Sigmoid colon (tissue), 7 donors: ENCODE data around the gene RAB15. TPM values are rescaled to one million over a fixed set of nuclear protein-coding genes. Genes with fewer than 3 reads are reported as not detected.
A peak's percentile ranks its signal among the peaks of the same experiment; 100 is the strongest.

Source experiments
- DNase-seq: peaks from one replicate; pipeline ENCODE4 v3.0.0-alpha.2; 2019
- H3K27ac ChIP-seq, 4 donors: fragments of 200-600 bp; sonication (generic); one replicate each; pipeline ENCODE4 v1.5.1; 2016 to 2019; ENCODE audit warnings: mild to moderate bottlenecking in 1 of 4
- H3K27me3 ChIP-seq, 3 donors: fragments of 200-600 bp; sonication (generic); one replicate each; pipeline ENCODE4 v1.5.1; 2019; ENCODE audit warnings: mild to moderate bottlenecking in 1 of 3
- H3K36me3 ChIP-seq, 4 donors: fragments of 200-600 bp; sonication (generic); one replicate each; pipeline ENCODE4 v1.5.1; 2016 to 2019
- H3K4me1 ChIP-seq, 4 donors: fragments of 200-600 bp; sonication (generic); one replicate each; pipeline ENCODE4 v1.5.1; 2017 to 2019
- H3K4me3 ChIP-seq, 4 donors: fragments of 200-600 bp; sonication (generic); one replicate each; pipeline ENCODE4 v1.5.1; 2017 to 2019; ENCODE audit warnings: mild to moderate bottlenecking in 2 of 4, moderate library complexity in 1 of 4
- H3K9me3 ChIP-seq, 4 donors: fragments of 200-600 bp in 3 of 4; sonication (generic) in 3 of 4; one replicate each; pipeline versions ENCODE4 v1.5.1 to v1.6.1; 2013 to 2019
- CTCF ChIP-seq, 4 experiments: fragments of 450-650 bp in 3 of 4; fragments of 200-600 bp in 1 of 4; IDR thresholded peaks; one replicate each; pipeline ENCODE4 v1.5.1; 2016 to 2019; ENCODE audit warnings: antibody characterized with exemption in 4 of 4, mild to moderate bottlenecking in 3 of 4, moderate library complexity in 2 of 4
- EP300 ChIP-seq, 4 donors: sonication (generic); formaldehyde crosslinking; IDR thresholded peaks; one replicate each; pipeline ENCODE4 v1.6.1; 2017; ENCODE audit warnings: antibody characterized with exemption in 4 of 4
- POLR2A ChIP-seq, 2 donors: fragments of 450-650 bp; IDR thresholded peaks; one replicate each; pipeline ENCODE4 v1.6.1; 2016; ENCODE audit warnings: antibody characterized with exemption in 2 of 2, mild to moderate bottlenecking in 2 of 2, moderate library complexity in 2 of 2
- POLR2AphosphoS5 ChIP-seq, 4 donors: sonication (generic); formaldehyde crosslinking; IDR thresholded peaks; one replicate each; pipeline ENCODE4 v1.6.1; 2017; ENCODE audit warnings: antibody characterized with exemption in 4 of 4
- WGBS, 2 donors: extraction: QIAGEN DNeasy Blood & Tissue Kit; methylation state at CpG; one replicate each; pipeline ENCODE4 v1.1.7; 2013; 5-methylcytosine and 5-hydroxymethylcytosine counted together
- intact Hi-C: fragments of 100-400 bp; cut with DNase I; formaldehyde crosslinking; loops from one replicate; pipeline ENCODE4 v1.15.1; 2023
- polyA plus RNA-seq, 3 donors: library from polyadenylated mRNA; stranded (reverse); fragments of 200-250 nt; gene quantifications; one replicate each; pipeline ENCODE4 v1.2.3, GENCODE V29; 2013
- total RNA-seq, 4 donors: library from RNA; depleted of rRNA; stranded (reverse); fragments of >200 nt; gene quantifications; one replicate each; pipeline ENCODE4 v1.1.0, GENCODE V29; 2016
- donor health status: healthy with polysubstance abuse.
- donor health status: Bipolar disorder and iron deficiency.
- donor health status: healthy.

RAB15 gene
- total and polyA plus RNA-seq, 7 donors, result 1.8 to 31.8 (median 11.6) TPM

- 95 to 98% methylated on average over 6 of the region's 6 CpGs for WGBS, 2 donors
- DNase-seq, result peak; percentile 42
- Histone ChIP-seq H3K27ac (no peak overlapping the region), H3K4me3 (no peak overlapping the region), H3K36me3 (no peaks in the 10 kb centered on the region), H3K9me3 (no peaks in the 10 kb centered on the region), H3K4me1 (peaks cover 0 to 11% (median 0%) of the 10 kb centered on the region in 4 donors), H3K27me3 (no peaks in the 10 kb centered on the region)
- TF ChIP-seq EP300 (IDR thresholded peaks at IDR 0.05) (no peak), POLR2AphosphoS5 (IDR thresholded peaks at IDR 0.05) (no peak), POLR2A (IDR thresholded peaks at IDR 0.05) (no peak)
- intact Hi-C loops, result no loop called here
These were observed 18.5 kb downstream of the RAB15 start for GRCh38 chr14:64953661-64954060.

- intact Hi-C loops, result no loop called here
- no peak overlapping the region for H3K4me3 ChIP-seq
- H3K27ac ChIP-seq, result no peak overlapping the region
- H3K36me3 ChIP-seq, result peaks cover 0 to 2% (median 0%) of the 10 kb centered on the region in 4 donors
- H3K27me3 ChIP-seq, result no peaks in the 10 kb centered on the region
- no peaks in the 10 kb centered on the region for H3K9me3 ChIP-seq
- peak; percentile 43 for DNase-seq
- peaks cover 0 to 11% (median 0%) of the 10 kb centered on the region in 4 donors for H3K4me1 ChIP-seq
- no peak for TF ChIP-seq POLR2A (IDR thresholded peaks at IDR 0.05)
- TF ChIP-seq CTCF (IDR thresholded peaks at IDR 0.05), result no peak
- no peak for TF ChIP-seq POLR2AphosphoS5 (IDR thresholded peaks at IDR 0.05)
- no peak for TF ChIP-seq EP300 (IDR thresholded peaks at IDR 0.05)
- WGBS, 2 donors, result 94 to 95% methylated on average over 8 of the region's 8 CpGs
These were observed 18.9 kb downstream of the RAB15 start for GRCh38 chr14:64953310-64953654.

GRCh38 chr14:64952598-64953309 is 19.4 kb downstream of the RAB15 start:
- Histone ChIP-seq H3K27ac (no peak overlapping the region), H3K4me1 (peaks cover 0 to 11% (median 0%) of the 10 kb centered on the region in 4 donors), H3K36me3 (peaks cover 0 to 7% (median 0%) of the 10 kb centered on the region in 4 donors), H3K27me3 (no peaks in the 10 kb centered on the region), H3K9me3 (no peaks in the 10 kb centered on the region), H3K4me3 (no peak overlapping the region)
- peak; percentile 4 for DNase-seq
- 66 to 90% methylated on average over 7 of the region's 7 CpGs for WGBS, 2 donors
- intact Hi-C loops, result no loop called here
- TF ChIP-seq CTCF (IDR thresholded peaks at IDR 0.05), result no peak
- TF ChIP-seq EP300 (IDR thresholded peaks at IDR 0.05), result no peak
- no peak for TF ChIP-seq POLR2A (IDR thresholded peaks at IDR 0.05)
- TF ChIP-seq POLR2AphosphoS5 (IDR thresholded peaks at IDR 0.05), result no peak

- Histone ChIP-seq H3K4me3 (no peak overlapping the region), H3K27me3 (no peaks in the 10 kb centered on the region), H3K27ac (no peak overlapping the region), H3K36me3 (peaks cover 0 to 10% (median 0%) of the 10 kb centered on the region in 4 donors), H3K9me3 (no peaks in the 10 kb centered on the region), H3K4me1 (peaks cover 0 to 11% (median 0%) of the 10 kb centered on the region in 4 donors)
- no peak for TF ChIP-seq CTCF (IDR thresholded peaks at IDR 0.05)
- no peak for TF ChIP-seq POLR2A (IDR thresholded peaks at IDR 0.05)
- TF ChIP-seq POLR2AphosphoS5 (IDR thresholded peaks at IDR 0.05), result no peak
- no peak for TF ChIP-seq EP300 (IDR thresholded peaks at IDR 0.05)
- intact Hi-C loops, result no loop called here
- DNase-seq, result peak; percentile 12
These were observed 20.4 kb downstream of the RAB15 start for GRCh38 chr14:64951724-64952123.

GRCh38 chr14:64951291-64951690 is 20.8 kb downstream of the RAB15 start:
- intact Hi-C loops, result no loop called here
- TF ChIP-seq POLR2AphosphoS5 (IDR thresholded peaks at IDR 0.05) (no peak), CTCF (IDR thresholded peaks at IDR 0.05) (no peak), POLR2A (IDR thresholded peaks at IDR 0.05) (no peak), EP300 (IDR thresholded peaks at IDR 0.05) (no peak)
- DNase-seq, result no peak

More at GRCh38 chr14:64951291-64951690, 20.8 kb downstream of the RAB15 start:
- Histone ChIP-seq H3K36me3 (peaks cover 0 to 10% (median 0%) of the 10 kb centered on the region in 4 donors), H3K27ac (no peak overlapping the region), H3K4me3 (no peak overlapping the region), H3K4me1 (peaks cover 0 to 11% (median 0%) of the 10 kb centered on the region in 4 donors), H3K9me3 (no peaks in the 10 kb centered on the region), H3K27me3 (no peaks in the 10 kb centered on the region)
- WGBS, 2 donors, result 96 to 97% methylated on average over 8 of the region's 8 CpGs
